ENCODE measurements around the gene BMPR1A. TPM values are rescaled to one million over a fixed set of nuclear protein-coding genes. Genes with fewer than 3 reads are reported as not detected.

Gene BMPR1A
- total RNA-seq, 2 donors from 2014 or later = 69.4 to 96.4 TPM

DNA sequence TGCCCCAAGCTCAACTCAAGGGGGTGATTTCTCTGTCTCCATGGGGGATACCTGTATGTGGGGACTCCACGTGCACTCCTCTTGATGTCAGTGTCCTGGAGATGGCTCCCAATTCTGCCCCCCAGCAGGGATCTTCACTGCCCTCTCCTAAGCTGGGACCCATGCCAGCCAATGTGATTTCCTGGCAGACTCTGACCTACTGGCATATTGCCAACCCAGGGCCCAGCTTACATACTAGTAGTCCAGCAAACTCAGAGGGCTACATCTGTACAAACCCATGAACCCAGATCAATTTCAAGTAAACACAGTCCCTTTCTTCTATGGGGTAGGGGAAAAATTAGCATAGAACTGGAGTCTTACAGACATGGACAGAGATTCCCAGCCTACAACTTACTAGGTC is 26.2 kb upstream of the BMPR1A start:
- H3K4me3 ChIP-seq (ENCODE audit: low read length) = no peak overlapping the region
- H3K4me1 Mint-ChIP-seq = peaks cover 11% of the 10 kb centered on the region
- H3K27me3 ChIP-seq (ENCODE audit: control insufficient read depth, insufficient read depth, low read length, poor library complexity, severe bottlenecking) = no peaks in the 10 kb centered on the region
- H3K27ac Mint-ChIP-seq = no peak overlapping the region
- no peaks in the 10 kb centered on the region for H3K9me3 ChIP-seq (ENCODE audit: control insufficient read depth, low read length)
- no peak for DNase-seq
- 95 to 100% methylated on average over 1 of the region's 1 CpG for WGBS, 2 experiments (ENCODE audit: insufficient coverage in 1 of 2, insufficient read length in 1 of 2)
- no peaks in the 10 kb centered on the region for H3K4me1 ChIP-seq (ENCODE audit: control insufficient read depth, insufficient read depth, low read length)
- no peaks in the 10 kb centered on the region for H3K27me3 Mint-ChIP-seq (ENCODE audit: insufficient read depth)
- no peak overlapping the region for H3K4me3 Mint-ChIP-seq
- H3K36me3 Mint-ChIP-seq (ENCODE audit: low read depth) = no peaks in the 10 kb centered on the region
- no peaks in the 10 kb centered on the region for H3K36me3 ChIP-seq (ENCODE audit: control insufficient read depth, insufficient read depth, low read length)
- TF ChIP-seq, protein P1, sequence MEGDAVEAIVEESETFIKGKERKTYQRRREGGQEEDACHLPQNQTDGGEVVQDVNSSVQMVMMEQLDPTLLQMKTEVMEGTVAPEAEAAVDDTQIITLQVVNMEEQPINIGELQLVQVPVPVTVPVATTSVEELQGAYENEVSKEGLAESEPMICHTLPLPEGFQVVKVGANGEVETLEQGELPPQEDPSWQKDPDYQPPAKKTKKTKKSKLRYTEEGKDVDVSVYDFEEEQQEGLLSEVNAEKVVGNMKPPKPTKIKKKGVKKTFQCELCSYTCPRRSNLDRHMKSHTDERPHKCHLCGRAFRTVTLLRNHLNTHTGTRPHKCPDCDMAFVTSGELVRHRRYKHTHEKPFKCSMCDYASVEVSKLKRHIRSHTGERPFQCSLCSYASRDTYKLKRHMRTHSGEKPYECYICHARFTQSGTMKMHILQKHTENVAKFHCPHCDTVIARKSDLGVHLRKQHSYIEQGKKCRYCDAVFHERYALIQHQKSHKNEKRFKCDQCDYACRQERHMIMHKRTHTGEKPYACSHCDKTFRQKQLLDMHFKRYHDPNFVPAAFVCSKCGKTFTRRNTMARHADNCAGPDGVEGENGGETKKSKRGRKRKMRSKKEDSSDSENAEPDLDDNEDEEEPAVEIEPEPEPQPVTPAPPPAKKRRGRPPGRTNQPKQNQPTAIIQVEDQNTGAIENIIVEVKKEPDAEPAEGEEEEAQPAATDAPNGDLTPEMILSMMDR (conservative IDR thresholded peaks at IDR 0.05) = no peak
- H3K27ac ChIP-seq (ENCODE audit: low read depth, low read length) = no peak overlapping the region
- H3K9ac ChIP-seq (ENCODE audit: extremely low read depth, low read length, poor library complexity, severe bottlenecking) = no peak overlapping the region
- no peaks in the 10 kb centered on the region for H3K9me3 Mint-ChIP-seq

DNA sequence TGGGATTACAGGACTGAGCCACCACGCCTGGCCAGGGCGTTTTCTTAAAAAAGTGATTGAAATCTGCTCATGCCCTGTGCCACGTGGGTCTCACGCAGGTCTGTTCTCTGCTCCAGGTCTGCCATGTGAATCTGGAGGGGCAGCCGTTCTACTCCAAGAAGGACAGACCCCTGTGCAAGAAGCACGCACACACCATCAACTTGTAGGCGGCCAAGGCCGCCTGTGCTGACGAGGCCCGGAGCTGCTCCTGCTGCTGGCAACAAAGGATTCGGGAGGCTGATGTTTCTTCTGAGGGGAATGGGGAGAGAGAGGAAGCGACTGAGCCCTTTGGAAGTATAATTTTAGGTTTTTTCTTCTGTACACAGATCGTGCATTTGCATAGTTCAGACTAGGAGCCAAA is 23.6 kb upstream of the BMPR1A start:
- Mint-ChIP-seq H3K27ac (peak overlapping the region; percentile 5), H3K9me3 (no peaks in the 10 kb centered on the region), H3K27me3 (ENCODE audit: insufficient read depth) (no peaks in the 10 kb centered on the region), H3K4me3 (no peak overlapping the region), H3K36me3 (ENCODE audit: low read depth) (no peaks in the 10 kb centered on the region), H3K4me1 (peaks cover 11% of the 10 kb centered on the region)
- H3K9ac ChIP-seq (ENCODE audit: extremely low read depth, low read length, poor library complexity, severe bottlenecking) = no peak overlapping the region
- TF ChIP-seq, protein P1 (conservative IDR thresholded peaks at IDR 0.05) = no peak
- DNase-seq = no peak
- H3K4me3 ChIP-seq (ENCODE audit: low read length) = no peak overlapping the region
- H3K9me3 ChIP-seq (ENCODE audit: control insufficient read depth, low read length) = no peaks in the 10 kb centered on the region
- H3K27me3 ChIP-seq (ENCODE audit: control insufficient read depth, insufficient read depth, low read length, poor library complexity, severe bottlenecking) = no peaks in the 10 kb centered on the region
- WGBS, 2 experiments (ENCODE audit: insufficient coverage in 1 of 2, insufficient read length in 1 of 2) = 89 to 97% methylated on average over 6 to 13 of the region's 13 CpGs
- H3K4me1 ChIP-seq (ENCODE audit: control insufficient read depth, insufficient read depth, low read length) = no peaks in the 10 kb centered on the region
- H3K27ac ChIP-seq (ENCODE audit: low read depth, low read length) = no peak overlapping the region
- H3K36me3 ChIP-seq (ENCODE audit: control insufficient read depth, insufficient read depth, low read length) = no peaks in the 10 kb centered on the region

DNA sequence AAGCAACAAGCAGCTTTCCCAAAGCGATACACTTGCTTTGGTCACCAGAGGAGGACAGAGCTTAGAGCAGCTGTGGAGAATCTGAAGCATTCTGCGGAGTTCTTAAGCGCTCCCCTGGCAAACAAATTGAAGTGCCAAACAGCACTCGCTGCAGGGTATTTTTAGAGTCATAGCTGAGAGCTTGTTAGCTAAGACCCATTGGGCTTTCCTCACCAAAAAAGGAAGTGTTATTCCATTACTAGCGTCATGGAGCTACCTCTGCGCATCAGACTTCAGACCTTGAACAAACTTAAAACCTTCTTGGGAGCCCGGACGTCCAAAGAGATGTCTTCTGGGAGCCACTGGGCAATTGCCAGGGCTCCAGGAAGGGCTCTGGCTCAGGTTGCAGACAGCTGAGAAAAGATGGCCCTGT is 23.2 kb upstream of the BMPR1A start:
- no peaks in the 10 kb centered on the region for H3K36me3 Mint-ChIP-seq (ENCODE audit: low read depth)
- TF ChIP-seq, protein P1 (conservative IDR thresholded peaks at IDR 0.05) = no peak
- Histone ChIP-seq H3K4me3 (ENCODE audit: low read length) (no peak overlapping the region), H3K27ac (ENCODE audit: low read depth, low read length) (no peak overlapping the region), H3K9ac (ENCODE audit: extremely low read depth, low read length, poor library complexity, severe bottlenecking) (no peak overlapping the region), H3K36me3 (ENCODE audit: control insufficient read depth, insufficient read depth, low read length) (no peaks in the 10 kb centered on the region), H3K9me3 (ENCODE audit: control insufficient read depth, low read length) (no peaks in the 10 kb centered on the region), H3K4me1 (ENCODE audit: control insufficient read depth, insufficient read depth, low read length) (no peaks in the 10 kb centered on the region), H3K27me3 (ENCODE audit: control insufficient read depth, insufficient read depth, low read length, poor library complexity, severe bottlenecking) (no peaks in the 10 kb centered on the region)
- no peaks in the 10 kb centered on the region for H3K27me3 Mint-ChIP-seq (ENCODE audit: insufficient read depth)
- H3K27ac Mint-ChIP-seq = peak overlapping the region; percentile 5
- DNase-seq = no peak
- no peak overlapping the region for H3K4me3 Mint-ChIP-seq
- H3K4me1 Mint-ChIP-seq = peaks cover 11% of the 10 kb centered on the region
- H3K9me3 Mint-ChIP-seq = no peaks in the 10 kb centered on the region
- WGBS, 2 experiments (ENCODE audit: insufficient coverage in 1 of 2, insufficient read length in 1 of 2) = 88 to 89% methylated on average over 5 to 8 of the region's 8 CpGs
